BLaER1 treated with 17β-estradiol and CSF1 and Interleukin-3, amounts not matched to agents 10 nM and 100 nM (cell line): ENCODE results near the gene ELK4.

Experiments used
- H3K27ac ChIP-seq, 11 experiments: shearing (Covaris generic); formaldehyde crosslinking; 2 replicates each; pipeline ENCODE4 v1.8.1; 2022
- H3K27me3 ChIP-seq, 11 experiments: shearing (Covaris generic); formaldehyde crosslinking; 2 replicates each; pipeline ENCODE4 v1.8.1; 2022
- H3K36me3 ChIP-seq, 11 experiments: shearing (Covaris generic); formaldehyde crosslinking; 2 replicates each; pipeline ENCODE4 v1.8.1; 2022
- H3K4me1 ChIP-seq, 10 experiments: shearing (Covaris generic); formaldehyde crosslinking; 2 replicates each; pipeline ENCODE4 v1.8.1; 2022
- H3K4me2 ChIP-seq, 11 experiments: shearing (Covaris generic); formaldehyde crosslinking; 2 replicates each; pipeline ENCODE4 v1.8.1; 2022
- H3K4me3 ChIP-seq, 10 experiments: shearing (Covaris generic); formaldehyde crosslinking; 2 replicates each; pipeline ENCODE4 v1.8.1; 2022
- H3K9ac ChIP-seq, 11 experiments: shearing (Covaris generic); formaldehyde crosslinking; 2 replicates each; pipeline ENCODE4 v1.8.1; 2022
- H3K9me3 ChIP-seq, 11 experiments: shearing (Covaris generic); formaldehyde crosslinking; replicated peaks in 1 of 11; 2 replicates each; pipeline ENCODE4 v1.8.1; 2022
- H4K20me1 ChIP-seq, 11 experiments: shearing (Covaris generic); formaldehyde crosslinking; 2 replicates each; pipeline ENCODE4 v1.8.1; 2022
- Cebpa-rat ChIP-seq, 11 experiments: shearing (Covaris generic); IDR thresholded peaks; 2 replicates each; pipeline ENCODE4 v1.8.1; 2022

The ELK4 gene

DNA sequence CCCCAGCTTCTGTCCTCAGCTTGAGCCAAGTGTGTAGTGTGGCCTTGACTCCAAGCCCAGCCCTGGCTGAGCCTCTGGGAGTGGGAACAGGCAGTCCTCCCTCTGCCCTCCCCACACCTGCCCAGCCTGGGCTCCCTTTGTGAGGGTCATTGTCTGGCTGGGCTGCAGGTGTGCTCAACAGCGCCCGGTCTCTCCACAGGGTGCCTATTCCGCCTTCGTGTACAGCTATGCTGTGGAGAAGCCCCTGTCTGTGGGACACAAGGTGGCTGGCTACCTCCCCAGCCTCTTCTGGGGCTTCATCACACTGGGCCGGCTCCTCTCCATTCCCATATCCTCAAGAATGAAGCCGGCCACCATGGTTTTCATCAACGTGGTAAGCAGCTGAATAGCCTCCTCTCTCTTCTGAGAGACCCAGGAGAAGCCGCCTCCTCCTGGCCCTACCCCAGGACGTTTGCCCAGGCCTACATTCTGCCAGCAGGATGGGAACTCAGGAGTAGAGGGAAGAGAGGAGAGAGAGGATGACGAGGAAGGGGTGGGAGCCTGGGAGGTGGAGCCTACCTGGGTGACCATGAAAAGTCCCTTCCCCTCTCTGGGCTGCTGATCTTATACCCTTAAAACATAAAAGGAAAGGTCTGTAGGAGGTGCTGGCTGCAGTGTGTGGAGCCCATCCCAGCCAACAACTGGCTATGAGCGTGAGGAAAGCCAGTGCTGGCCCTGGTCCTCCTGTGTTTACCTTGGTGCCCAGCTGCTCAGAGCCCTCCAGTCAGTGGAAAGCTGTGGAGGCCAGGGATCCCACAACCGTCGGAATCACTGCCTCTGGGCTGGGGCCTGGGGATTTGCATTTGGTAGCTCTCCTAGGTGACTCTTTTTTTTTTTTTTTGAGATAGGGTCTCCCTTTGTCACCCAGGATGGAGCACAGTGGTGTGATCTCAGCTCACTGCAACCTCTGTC, 45.7 kb downstream of the ELK4 start:
- H3K27ac ChIP-seq, result 0 out of 22 replicates have a peak overlapping the region, but pooled peaks of 1 of the 11 experiments have one; percentile 20
- H3K4me2 ChIP-seq, result no peak overlapping the region
- H3K4me1 ChIP-seq, result peaks cover 31 to 58% (median 51%) of the 10 kb centered on the region in 10 experiments
- no peaks in the 10 kb centered on the region for H3K27me3 ChIP-seq
- H4K20me1 ChIP-seq, result no peaks in the 10 kb centered on the region; a peak in 1 of 22 replicates
- H3K36me3 ChIP-seq, result no peaks in the 10 kb centered on the region
- no peak overlapping the region for H3K4me3 ChIP-seq
- no peaks in the 10 kb centered on the region for H3K9me3 ChIP-seq
- H3K9ac ChIP-seq, result no peak overlapping the region
- no peak for TF ChIP-seq Cebpa-rat (IDR thresholded peaks at IDR 0.05)

DNA sequence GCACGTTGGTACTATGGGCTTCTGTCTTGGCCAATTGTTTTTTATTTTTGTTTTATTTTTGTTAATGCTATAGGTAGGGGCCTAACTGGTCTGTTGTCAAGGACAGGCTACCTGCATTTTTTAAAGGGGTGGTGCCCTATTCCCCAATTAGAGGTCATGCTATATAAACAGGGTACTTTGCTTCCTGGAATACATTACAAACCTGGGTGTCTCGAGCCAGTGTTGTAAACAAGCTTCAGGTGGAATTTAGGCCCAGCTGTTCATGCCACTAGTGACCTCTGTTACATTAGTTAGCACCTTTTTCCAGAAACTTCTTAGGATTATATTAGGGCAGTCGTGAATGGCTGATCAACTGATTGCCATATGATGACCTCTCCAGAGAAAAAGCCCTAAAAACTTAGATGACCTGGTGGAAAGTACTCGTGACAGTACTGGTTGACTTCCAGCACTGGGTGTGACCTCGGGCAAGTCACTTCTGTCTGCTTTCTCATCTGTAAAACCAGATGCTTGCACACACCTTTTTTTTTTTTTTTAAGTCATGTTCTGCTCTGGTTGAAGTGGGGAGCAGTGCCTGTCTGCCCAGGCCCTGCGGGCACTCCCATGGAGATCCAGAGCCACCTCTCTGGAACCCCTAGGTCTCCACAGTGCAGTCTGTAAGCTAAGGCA, 46.5 kb downstream of the ELK4 start:
- H3K27me3 ChIP-seq, result no peaks in the 10 kb centered on the region
- H3K4me2 ChIP-seq, result no peak overlapping the region
- H3K4me1 ChIP-seq, result peaks cover 23 to 49% (median 43%) of the 10 kb centered on the region in 10 experiments
- H4K20me1 ChIP-seq, result no peaks in the 10 kb centered on the region; a peak in 1 of 22 replicates
- no peaks in the 10 kb centered on the region for H3K36me3 ChIP-seq
- no peak overlapping the region for H3K9ac ChIP-seq
- no peak for TF ChIP-seq Cebpa-rat (IDR thresholded peaks at IDR 0.05)
- no peaks in the 10 kb centered on the region for H3K9me3 ChIP-seq
- no peak overlapping the region for H3K27ac ChIP-seq
- no peak overlapping the region for H3K4me3 ChIP-seq

DNA sequence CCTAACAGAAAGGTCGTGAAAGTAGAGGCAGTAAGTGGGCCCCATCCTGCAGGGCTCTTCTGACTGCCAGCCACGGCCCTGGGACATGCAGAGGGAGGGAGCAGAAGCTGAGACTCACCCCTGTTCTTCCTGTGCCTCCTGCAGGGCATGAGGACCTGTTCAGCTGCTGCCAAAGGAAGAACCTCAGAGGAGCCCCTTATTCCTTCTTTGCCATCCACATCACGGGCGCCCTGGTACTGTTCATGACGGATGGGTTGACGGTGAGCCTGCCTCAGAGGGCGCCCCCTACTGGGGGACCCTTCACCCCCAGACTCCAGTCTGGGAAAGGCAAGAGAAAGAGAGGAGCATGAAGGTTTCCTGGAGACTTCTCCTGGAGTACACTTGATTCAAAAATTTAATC, 47.1 kb downstream of the ELK4 start:
- peaks cover 23 to 45% (median 39%) of the 10 kb centered on the region in 10 experiments for H3K4me1 ChIP-seq
- no peak overlapping the region for H3K27ac ChIP-seq
- H3K36me3 ChIP-seq, result no peaks in the 10 kb centered on the region
- TF ChIP-seq Cebpa-rat (IDR thresholded peaks at IDR 0.05), result no peak
- H3K4me2 ChIP-seq, result no peak overlapping the region
- H3K4me3 ChIP-seq, result no peak overlapping the region
- H3K9me3 ChIP-seq, result no peaks in the 10 kb centered on the region
- H3K27me3 ChIP-seq, result no peaks in the 10 kb centered on the region
- no peak overlapping the region for H3K9ac ChIP-seq
- H4K20me1 ChIP-seq, result peaks cover 0 to 3% (median 0%) of the 10 kb centered on the region in 11 experiments; a peak in 1 of 22 replicates

DNA sequence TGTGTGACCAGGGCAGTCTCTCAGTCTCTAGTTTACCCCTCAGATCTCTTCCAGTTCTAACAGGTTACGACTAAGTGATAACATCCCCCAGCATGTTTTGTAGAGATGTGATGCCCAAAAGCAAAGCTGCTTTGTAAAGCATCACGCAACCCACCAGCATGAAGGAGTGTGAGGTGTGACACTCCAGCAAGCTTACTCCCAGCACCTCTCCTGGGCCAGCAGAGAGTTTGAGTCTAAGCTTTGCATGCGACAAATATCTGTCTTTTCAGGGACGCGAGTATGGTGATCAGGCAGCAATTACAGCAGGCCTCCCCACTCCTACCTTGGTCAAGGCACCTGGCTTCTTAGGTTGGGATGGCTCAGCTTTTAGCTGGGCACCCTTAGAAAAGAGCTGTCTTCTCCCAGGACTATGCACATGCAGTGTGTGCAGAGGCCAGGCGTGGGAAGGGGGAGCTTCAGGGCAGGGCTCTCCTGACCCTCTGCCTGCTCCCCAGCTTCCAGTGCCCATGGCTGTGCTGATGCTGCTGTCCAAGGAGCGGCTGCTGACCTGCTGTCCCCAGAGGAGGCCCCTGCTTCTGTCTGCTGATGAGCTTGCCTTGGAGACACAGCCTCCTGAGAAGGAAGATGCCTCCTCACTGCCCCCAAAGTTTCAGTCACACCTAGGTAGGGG, 48.2 kb downstream of the ELK4 start:
- Histone ChIP-seq H3K4me3 (no peak overlapping the region), H3K27me3 (no peaks in the 10 kb centered on the region), H4K20me1 (peaks cover 0 to 3% (median 0%) of the 10 kb centered on the region in 11 experiments; a peak in 1 of 22 replicates), H3K27ac (peak overlapping the region in 7 of 11 experiments; percentile 33 to 69 (median 51); a peak in 10 of 22 replicates), H3K9ac (peak overlapping the region in 5 of 11 experiments; percentile 12 to 61 (median 37); a peak in 5 of 22 replicates), H3K9me3 (no peaks in the 10 kb centered on the region), H3K4me1 (peaks cover 21 to 39% (median 35%) of the 10 kb centered on the region in 10 experiments), H3K4me2 (peak overlapping the region; percentile 59 to 86 (median 70); a peak in 20 of 22 replicates), H3K36me3 (no peaks in the 10 kb centered on the region)
- no peak for TF ChIP-seq Cebpa-rat (IDR thresholded peaks at IDR 0.05)

DNA sequence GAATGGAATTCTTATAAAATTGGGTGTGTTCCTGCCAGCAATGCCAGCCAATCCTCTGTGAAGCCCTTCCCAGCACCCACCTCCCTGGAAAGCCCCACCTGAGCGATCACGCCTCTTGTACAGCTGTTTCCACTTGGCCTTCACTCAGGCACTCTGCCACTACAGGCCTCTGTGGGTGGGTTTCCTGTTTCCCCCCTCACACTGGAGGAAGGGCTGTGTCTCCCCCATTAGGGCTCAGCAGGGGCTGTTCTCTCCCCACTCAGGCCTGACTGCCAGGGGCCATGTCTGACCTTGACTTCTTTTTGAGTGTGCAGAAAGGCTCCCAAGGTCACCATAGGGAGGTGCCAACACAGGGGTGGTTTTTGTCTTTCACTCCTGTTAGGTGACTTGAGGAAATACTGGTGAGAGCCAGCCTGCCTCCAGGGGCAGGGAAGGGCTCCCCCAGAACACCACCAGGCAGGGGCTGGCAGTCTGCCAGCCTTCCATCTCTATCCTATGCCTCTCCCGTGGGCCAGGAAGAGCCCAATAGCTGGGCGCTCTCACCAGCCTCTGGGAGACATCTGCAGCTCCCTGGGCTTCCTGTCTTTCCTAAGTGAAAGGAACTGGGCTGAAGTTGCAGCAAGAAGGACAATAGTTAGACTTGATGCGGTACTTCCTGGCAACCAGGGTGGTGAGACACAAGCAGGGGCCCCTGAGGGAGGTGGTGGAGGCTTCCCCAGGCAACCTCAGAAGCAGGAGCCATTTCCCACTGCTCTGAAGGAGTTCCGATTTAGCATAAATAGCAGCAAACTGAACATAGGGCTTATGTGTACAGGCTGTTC, 49.1 kb downstream of the ELK4 start:
- H3K9me3 ChIP-seq, result no peaks in the 10 kb centered on the region
- H3K9ac ChIP-seq, result peak overlapping the region in 8 of 11 experiments; percentile 11 to 61 (median 34); a peak in 12 of 22 replicates
- H3K4me2 ChIP-seq, result peak overlapping the region; percentile 59 to 86 (median 70)
- H3K4me1 ChIP-seq, result peaks cover 17 to 30% (median 25%) of the 10 kb centered on the region in 10 experiments
- H3K27me3 ChIP-seq, result no peaks in the 10 kb centered on the region
- TF ChIP-seq Cebpa-rat (IDR thresholded peaks at IDR 0.05), result no peak
- peaks cover 0 to 3% (median 0%) of the 10 kb centered on the region in 11 experiments; a peak in 1 of 22 replicates for H4K20me1 ChIP-seq
- H3K4me3 ChIP-seq, result no peak overlapping the region
- H3K27ac ChIP-seq, result peak overlapping the region in 9 of 11 experiments; percentile 4 to 69 (median 45); a peak in 15 of 22 replicates
- no peaks in the 10 kb centered on the region for H3K36me3 ChIP-seq

DNA sequence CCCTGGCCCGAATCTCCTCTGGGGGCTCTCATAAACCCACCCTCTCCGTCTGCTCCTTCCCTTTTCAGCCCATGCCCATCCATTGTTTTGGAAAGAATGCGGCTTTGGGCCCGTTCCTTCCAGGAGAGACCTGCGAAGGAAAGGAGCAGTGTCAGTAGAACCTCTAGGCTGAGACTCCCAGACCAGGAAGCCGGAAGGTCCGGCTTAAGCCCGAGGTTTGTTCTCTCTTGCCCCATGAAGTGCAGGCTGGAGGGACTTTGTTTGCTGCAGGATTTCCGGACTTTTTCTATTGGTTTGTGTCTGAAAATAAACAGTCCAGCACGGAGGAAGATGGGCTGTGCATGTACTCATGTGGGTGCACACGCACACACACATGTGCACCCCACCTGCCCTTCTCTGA, 49.8 kb downstream of the ELK4 start:
- no peaks in the 10 kb centered on the region for H3K9me3 ChIP-seq
- H3K27me3 ChIP-seq, result 0 out of 22 replicates have a peak, but pooled peaks cover 0 to under 1% (median 0%) of the 10 kb centered on the region in 11 experiments
- H3K4me2 ChIP-seq, result peak overlapping the region; percentile 59 to 86 (median 70)
- peak overlapping the region in 7 of 11 experiments; percentile 4 to 69 (median 51); a peak in 11 of 22 replicates for H3K27ac ChIP-seq
- H3K36me3 ChIP-seq, result no peaks in the 10 kb centered on the region
- peaks cover 0 to 3% (median 0%) of the 10 kb centered on the region in 11 experiments; a peak in 1 of 22 replicates for H4K20me1 ChIP-seq
- H3K4me1 ChIP-seq, result peaks cover 17 to 26% (median 24%) of the 10 kb centered on the region in 10 experiments
- H3K4me3 ChIP-seq, result no peak overlapping the region
- H3K9ac ChIP-seq, result peak overlapping the region in 6 of 11 experiments; percentile 11 to 61 (median 36); a peak in 6 of 22 replicates
- no peak for TF ChIP-seq Cebpa-rat (IDR thresholded peaks at IDR 0.05)

DNA sequence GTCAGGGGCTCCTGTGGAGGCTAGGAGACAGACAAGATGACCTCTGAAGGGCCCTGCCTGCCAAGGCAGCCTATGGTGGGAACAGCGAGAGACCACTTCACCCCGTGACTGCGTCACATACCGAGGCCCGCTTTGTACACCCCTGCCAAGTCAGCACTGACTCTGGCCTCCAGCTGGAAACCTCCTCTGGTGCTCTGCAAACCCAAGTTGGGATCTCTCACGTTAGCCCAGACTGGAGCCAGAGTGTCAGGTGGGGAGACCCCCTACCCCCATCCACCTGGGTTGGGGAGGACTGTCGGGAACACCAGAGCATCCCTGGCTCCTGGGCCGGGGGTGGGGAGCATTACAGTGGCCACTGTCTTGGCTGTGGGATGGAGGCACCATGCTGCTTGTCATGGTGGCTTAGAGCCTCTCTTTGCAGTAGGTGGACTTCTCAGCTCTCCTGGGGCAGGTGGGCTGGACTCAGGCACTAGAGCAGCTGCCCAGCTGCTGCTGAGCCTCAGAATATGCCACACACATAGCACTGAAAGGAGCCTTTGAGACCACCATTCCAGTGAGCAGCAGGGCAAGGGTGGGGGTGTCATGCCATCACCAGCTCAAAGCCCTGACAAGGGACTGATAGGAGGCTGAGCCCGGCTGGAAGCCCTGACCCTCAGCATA, 50.4 kb downstream of the ELK4 start:
- Histone ChIP-seq H3K4me3 (no peak overlapping the region), H4K20me1 (peaks cover 0 to 3% (median 0%) of the 10 kb centered on the region in 11 experiments; a peak in 1 of 22 replicates), H3K9me3 (no peaks in the 10 kb centered on the region), H3K4me1 (peaks cover 17 to 26% (median 24%) of the 10 kb centered on the region in 10 experiments), H3K4me2 (peak overlapping the region in 10 of 11 experiments; percentile 60 to 86 (median 70); a peak in 19 of 22 replicates), H3K27ac (peak overlapping the region in 5 of 11 experiments; percentile 33 to 69 (median 66); a peak in 4 of 22 replicates), H3K36me3 (no peaks in the 10 kb centered on the region), H3K9ac (0 out of 22 replicates have a peak overlapping the region, but pooled peaks of 1 of the 11 experiments have one; percentile 61), H3K27me3 (0 out of 22 replicates have a peak, but pooled peaks cover 0 to 4% (median 0%) of the 10 kb centered on the region in 11 experiments)
- TF ChIP-seq Cebpa-rat (IDR thresholded peaks at IDR 0.05), result no peak
